ENCODE results near the gene APBB3.

Gene APBB3

GRCh38 chr5:140567871-140568270, 3.5 kb upstream of the APBB3 start:
- Histone ChIP-seq H3K27me3 (ENCODE audit: insufficient read depth, insufficient read length) (no peaks in the 10 kb centered on the region), H3K9me3 (ENCODE audit: insufficient read depth, low read length) (no peaks in the 10 kb centered on the region), H3K4me1 (ENCODE audit: insufficient read depth, insufficient read length) (peaks cover 11% of the 10 kb centered on the region), H3K4me3 (ENCODE audit: insufficient read length, low read depth) (no peak overlapping the region), H3K36me3 (ENCODE audit: insufficient read depth, insufficient read length, low read length) (peaks cover 36% of the 10 kb centered on the region), H3K9ac (ENCODE audit: insufficient read length, low read depth) (no peak overlapping the region)
- TF ChIP-seq SUZ12 (IDR thresholded peaks at IDR 0.05; ENCODE audit: extremely low read depth, insufficient read depth, insufficient read length), result no peak
- no peak for TF ChIP-seq YY1 (IDR thresholded peaks at IDR 0.05; ENCODE audit: insufficient read depth, insufficient read length)
- TF ChIP-seq ZNF274 (IDR thresholded peaks at IDR 0.05; ENCODE audit: low read depth, low read length), result no peak
- no peak for DNase-seq (ENCODE audit: low read depth, low spot score)

DNA sequence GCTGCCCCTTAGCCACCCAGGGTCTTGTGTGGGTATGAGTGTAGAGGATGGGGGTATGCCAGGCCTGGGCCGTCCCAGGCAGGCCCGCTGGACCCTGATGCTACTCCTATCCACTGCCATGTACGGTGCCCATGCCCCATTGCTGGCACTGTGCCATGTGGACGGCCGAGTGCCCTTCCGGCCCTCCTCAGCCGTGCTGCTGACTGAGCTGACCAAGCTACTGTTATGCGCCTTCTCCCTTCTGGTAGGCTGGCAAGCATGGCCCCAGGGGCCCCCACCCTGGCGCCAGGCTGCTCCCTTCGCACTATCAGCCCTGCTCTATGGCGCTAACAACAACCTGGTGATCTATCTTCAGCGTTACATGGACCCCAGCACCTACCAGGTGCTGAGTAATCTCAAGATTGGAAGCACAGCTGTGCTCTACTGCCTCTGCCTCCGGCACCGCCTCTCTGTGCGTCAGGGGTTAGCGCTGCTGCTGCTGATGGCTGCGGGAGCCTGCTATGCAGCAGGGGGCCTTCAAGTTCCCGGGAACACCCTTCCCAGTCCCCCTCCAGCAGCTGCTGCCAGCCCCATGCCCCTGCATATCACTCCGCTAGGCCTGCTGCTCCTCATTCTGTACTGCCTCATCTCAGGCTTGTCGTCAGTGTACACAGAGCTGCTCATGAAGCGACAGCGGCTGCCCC, 2.9 kb upstream of the APBB3 start:
- H3K36me3 ChIP-seq (ENCODE audit: insufficient read depth, insufficient read length, low read length), result peaks cover 40% of the 10 kb centered on the region
- H3K4me3 ChIP-seq (ENCODE audit: insufficient read length, low read depth), result no peak overlapping the region
- no peaks in the 10 kb centered on the region for H3K27me3 ChIP-seq (ENCODE audit: insufficient read depth, insufficient read length)
- DNase-seq (ENCODE audit: low read depth, low spot score), result no peak
- TF ChIP-seq ZNF274 (IDR thresholded peaks at IDR 0.05; ENCODE audit: low read depth, low read length) (no peak), SUZ12 (IDR thresholded peaks at IDR 0.05; ENCODE audit: extremely low read depth, insufficient read depth, insufficient read length) (no peak), YY1 (IDR thresholded peaks at IDR 0.05; ENCODE audit: insufficient read depth, insufficient read length) (no peak)
- no peak overlapping the region for H3K9ac ChIP-seq (ENCODE audit: insufficient read length, low read depth)
- H3K9me3 ChIP-seq (ENCODE audit: insufficient read depth, low read length), result no peaks in the 10 kb centered on the region
- peaks cover 11% of the 10 kb centered on the region for H3K4me1 ChIP-seq (ENCODE audit: insufficient read depth, insufficient read length)

DNA sequence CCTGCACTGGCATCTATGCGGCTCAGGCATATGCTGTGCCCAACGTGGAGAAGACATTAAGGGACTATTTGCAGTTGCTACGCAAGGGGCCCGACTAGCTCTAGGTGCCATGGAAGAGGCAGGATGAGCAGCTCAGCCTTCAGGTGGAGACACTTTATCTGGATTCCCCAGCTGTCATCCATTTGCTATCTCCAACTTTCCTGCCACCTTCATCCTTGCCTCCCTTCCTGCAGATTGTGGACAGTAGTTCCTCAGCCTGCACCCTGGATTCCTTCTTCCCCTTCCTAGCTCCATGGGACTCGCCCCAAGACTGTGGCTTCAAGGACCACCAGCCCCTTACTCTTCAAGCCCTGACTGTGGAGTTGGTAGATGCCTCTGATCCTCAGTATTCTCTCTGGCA, 2.3 kb upstream of the APBB3 start:
- no peak for DNase-seq (ENCODE audit: low read depth, low spot score)
- Histone ChIP-seq H3K4me1 (ENCODE audit: insufficient read depth, insufficient read length) (peaks cover 11% of the 10 kb centered on the region), H3K9ac (ENCODE audit: insufficient read length, low read depth) (no peak overlapping the region), H3K4me3 (ENCODE audit: insufficient read length, low read depth) (no peak overlapping the region), H3K36me3 (ENCODE audit: insufficient read depth, insufficient read length, low read length) (peaks cover 46% of the 10 kb centered on the region), H3K9me3 (ENCODE audit: insufficient read depth, low read length) (no peaks in the 10 kb centered on the region), H3K27me3 (ENCODE audit: insufficient read depth, insufficient read length) (no peaks in the 10 kb centered on the region)
- TF ChIP-seq ZNF274 (IDR thresholded peaks at IDR 0.05; ENCODE audit: low read depth, low read length), result no peak

GRCh38 chr5:140565780-140566095, 1.3 kb upstream of the APBB3 start:
- peaks cover 50% of the 10 kb centered on the region for H3K36me3 ChIP-seq (ENCODE audit: insufficient read depth, insufficient read length, low read length)
- no peak overlapping the region for H3K9ac ChIP-seq (ENCODE audit: insufficient read length, low read depth)
- DNase-seq (ENCODE audit: low read depth, low spot score), result no peak
- TF ChIP-seq SUZ12 (IDR thresholded peaks at IDR 0.05; ENCODE audit: extremely low read depth, insufficient read depth, insufficient read length), result no peak
- TF ChIP-seq ZNF274 (IDR thresholded peaks at IDR 0.05; ENCODE audit: low read depth, low read length), result no peak
- no peak for TF ChIP-seq YY1 (IDR thresholded peaks at IDR 0.05; ENCODE audit: insufficient read depth, insufficient read length)
- no peaks in the 10 kb centered on the region for H3K9me3 ChIP-seq (ENCODE audit: insufficient read depth, low read length)
- H3K4me3 ChIP-seq (ENCODE audit: insufficient read length, low read depth), result peak overlapping the region; percentile 85
- peaks cover 11% of the 10 kb centered on the region for H3K4me1 ChIP-seq (ENCODE audit: insufficient read depth, insufficient read length)
- H3K27me3 ChIP-seq (ENCODE audit: insufficient read depth, insufficient read length), result no peaks in the 10 kb centered on the region

DNA sequence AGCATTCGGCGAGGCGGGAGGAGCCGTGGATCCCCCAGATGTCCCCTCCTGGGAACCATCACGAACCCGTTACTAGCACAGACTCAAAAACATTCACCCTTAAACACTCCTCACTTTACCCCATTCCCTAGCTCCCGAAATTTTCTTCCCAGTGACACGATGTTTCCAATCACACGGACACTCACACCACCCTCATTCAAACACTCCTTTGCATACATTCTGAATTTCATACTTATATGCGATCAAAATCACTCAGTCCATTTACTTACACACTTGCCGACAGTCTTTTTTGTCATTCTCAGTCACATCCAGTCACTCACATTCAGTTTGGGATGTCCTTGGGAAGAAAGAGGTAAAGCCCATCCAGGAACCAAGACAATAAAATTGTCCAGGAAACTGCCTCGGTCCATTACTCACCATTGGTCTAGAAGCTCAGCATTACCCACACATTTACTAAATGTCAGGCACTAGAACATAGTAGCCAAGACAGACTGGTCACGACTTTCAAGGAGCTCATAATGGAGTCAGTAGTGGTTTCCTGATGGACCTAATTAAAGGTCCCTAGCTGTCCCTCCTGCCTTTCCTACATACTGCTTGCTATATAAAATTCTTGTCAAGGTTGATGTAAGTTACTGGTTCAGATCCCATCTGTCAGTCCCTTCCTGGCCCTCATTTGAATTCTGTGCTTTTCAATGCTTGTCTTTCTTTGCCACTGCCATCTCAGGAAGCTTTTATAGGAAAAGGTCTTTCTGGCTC, 804 bp upstream of the APBB3 start:
- Histone ChIP-seq H3K36me3 (ENCODE audit: insufficient read depth, insufficient read length, low read length) (peaks cover 51% of the 10 kb centered on the region), H3K9ac (ENCODE audit: insufficient read length, low read depth) (peak overlapping the region; percentile 90), H3K4me3 (ENCODE audit: insufficient read length, low read depth) (peak overlapping the region; percentile 85), H3K4me1 (ENCODE audit: insufficient read depth, insufficient read length) (peaks cover 12% of the 10 kb centered on the region), H3K27me3 (ENCODE audit: insufficient read depth, insufficient read length) (no peaks in the 10 kb centered on the region), H3K9me3 (ENCODE audit: insufficient read depth, low read length) (no peaks in the 10 kb centered on the region)
- TF ChIP-seq ZNF274 (IDR thresholded peaks at IDR 0.05; ENCODE audit: low read depth, low read length), result no peak
- no peak for TF ChIP-seq YY1 (IDR thresholded peaks at IDR 0.05; ENCODE audit: insufficient read depth, insufficient read length)
- TF ChIP-seq SUZ12 (IDR thresholded peaks at IDR 0.05; ENCODE audit: extremely low read depth, insufficient read depth, insufficient read length), result no peak
- DNase-seq (ENCODE audit: low read depth, low spot score), result no peak

- Histone ChIP-seq H3K27me3 (ENCODE audit: insufficient read depth, insufficient read length) (no peaks in the 10 kb centered on the region), H3K9ac (ENCODE audit: insufficient read length, low read depth) (peak overlapping the region; percentile 90), H3K4me3 (ENCODE audit: insufficient read length, low read depth) (peak overlapping the region; percentile 85), H3K9me3 (ENCODE audit: insufficient read depth, low read length) (no peaks in the 10 kb centered on the region), H3K36me3 (ENCODE audit: insufficient read depth, insufficient read length, low read length) (peaks cover 56% of the 10 kb centered on the region), H3K4me1 (ENCODE audit: insufficient read depth, insufficient read length) (peaks cover 10% of the 10 kb centered on the region)
- no peak for DNase-seq (ENCODE audit: low read depth, low spot score)
- TF ChIP-seq SUZ12 (IDR thresholded peaks at IDR 0.05; ENCODE audit: extremely low read depth, insufficient read depth, insufficient read length) (no peak), YY1 (IDR thresholded peaks at IDR 0.05; ENCODE audit: insufficient read depth, insufficient read length) (no peak), ZNF274 (IDR thresholded peaks at IDR 0.05; ENCODE audit: low read depth, low read length) (no peak)
Measured at GRCh38 chr5:140563596-140563995, 802 bp downstream of the APBB3 start.

DNA sequence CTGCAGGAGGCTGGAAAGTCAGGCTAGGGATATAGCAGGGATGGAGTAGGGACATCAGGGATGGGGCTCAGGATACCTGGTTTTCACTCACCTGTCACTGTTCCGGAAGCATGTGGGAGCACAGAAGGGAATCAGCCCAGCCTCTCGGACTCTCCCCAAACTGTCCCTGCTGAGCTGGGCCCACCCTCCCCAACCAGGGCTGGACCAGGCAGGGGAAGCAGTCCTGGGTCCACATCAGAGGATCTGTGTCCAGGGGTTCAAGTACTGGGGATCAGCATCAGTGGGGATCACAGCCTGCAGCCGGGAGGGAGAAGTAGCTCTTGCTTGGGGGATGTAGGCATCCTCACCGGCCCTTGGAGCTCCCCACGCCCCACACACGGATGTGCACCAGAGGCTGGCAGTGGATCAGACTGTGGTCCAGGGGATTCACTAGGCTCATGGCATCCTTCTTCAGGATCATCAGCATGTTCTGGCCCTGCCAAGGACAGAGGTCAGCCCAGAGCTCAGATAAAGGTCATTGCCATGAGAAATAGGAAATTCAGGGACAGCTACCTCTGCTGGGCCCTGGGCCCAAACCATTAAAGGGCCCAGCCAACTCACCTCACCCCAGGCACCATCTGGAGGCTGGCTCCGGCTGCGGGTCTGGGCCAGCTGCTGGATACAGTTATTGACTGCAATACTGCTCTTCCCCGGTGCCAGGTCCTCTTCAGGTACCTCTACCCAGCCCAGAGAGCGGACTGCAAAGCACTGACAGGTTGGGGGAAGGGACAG, 2.5 kb downstream of the APBB3 start:
- DNase-seq (ENCODE audit: low read depth, low spot score), result no peak
- no peak overlapping the region for H3K4me3 ChIP-seq (ENCODE audit: insufficient read length, low read depth)
- no peaks in the 10 kb centered on the region for H3K27me3 ChIP-seq (ENCODE audit: insufficient read depth, insufficient read length)
- H3K9ac ChIP-seq (ENCODE audit: insufficient read length, low read depth), result no peak overlapping the region
- peaks cover 6% of the 10 kb centered on the region for H3K4me1 ChIP-seq (ENCODE audit: insufficient read depth, insufficient read length)
- TF ChIP-seq SUZ12 (IDR thresholded peaks at IDR 0.05; ENCODE audit: extremely low read depth, insufficient read depth, insufficient read length), result no peak
- TF ChIP-seq ZNF274 (IDR thresholded peaks at IDR 0.05; ENCODE audit: low read depth, low read length), result no peak
- TF ChIP-seq YY1 (IDR thresholded peaks at IDR 0.05; ENCODE audit: insufficient read depth, insufficient read length), result no peak
- no peaks in the 10 kb centered on the region for H3K9me3 ChIP-seq (ENCODE audit: insufficient read depth, low read length)
- H3K36me3 ChIP-seq (ENCODE audit: insufficient read depth, insufficient read length, low read length), result peaks cover 41% of the 10 kb centered on the region

Data from NT2/D1 (cell line).